Endothelial cell of umbilical vein (primary cell): ENCODE measurements around the gene CRIM1. TPM values are rescaled to one million over a fixed set of nuclear protein-coding genes. Genes with fewer than 3 reads are reported as not detected.
A peak's percentile ranks its signal among the peaks of the same experiment; 100 is the strongest.

Experiments used
- BruUV-seq: library from RNA; stranded (reverse); fragments of 400-500 nt; replicated peaks from 2 replicates; lab custom pipeline; 2021; lab: Mats Ljungman, UMichigan
- CTCF ChIA-PET: fragments of 300-600, 350-600 bp; sonication (Branson Sonifier 250); formaldehyde crosslinking; loops from one replicate; lab custom pipeline; 2021; ENCODE audit warnings: antibody characterized with exemption, inconsistent platforms; lab: Charles Lee
- POLR2A ChIA-PET: fragments of 300-600, 350-600 bp; sonication (Branson Sonifier 250); formaldehyde crosslinking; loops from one replicate; lab custom pipeline; 2021; ENCODE audit warnings: antibody characterized with exemption, inconsistent platforms; lab: Charles Lee
- DNase-seq: peaks from one replicate; pipeline ENCODE4 v3.0.0-alpha.2; 2011; ENCODE audit warnings: low read depth, low spot score
- FAIRE-seq: peaks from 2 replicates; lab custom pipeline; 2011; peaks lifted over from hg19 to GRCh38; lab: Jason Lieb, UNC
- H2AFZ ChIP-seq: 2 replicates; pipeline ENCODE4 v1.6.0; 2012; ENCODE audit warnings: low read depth, low read length, control low read depth, inconsistent platforms
- H3K27ac ChIP-seq: 2 replicates; pipeline ENCODE4 v1.5.1; 2011; ENCODE audit warnings: low read depth, mild to moderate bottlenecking, control low read depth, low read length, moderate library complexity; ENCODE audit not compliant: insufficient read depth
- H3K27me3 ChIP-seq, 2 experiments: 2 replicates each; pipeline versions ENCODE4 v1.6.0 to v1.6.1; 2011; ENCODE audit warnings: low read length in 2 of 2, mixed read lengths in 1 of 2; ENCODE audit not compliant: control insufficient read depth in 2 of 2, insufficient read depth in 2 of 2
- H3K36me3 ChIP-seq, 2 experiments: 2 replicates in 1 of 2; 3 replicates in 1 of 2; pipeline ENCODE4 v1.5.1; 2011; ENCODE audit warnings: low read length in 2 of 2, mild to moderate bottlenecking in 1 of 2, moderate library complexity in 1 of 2; ENCODE audit not compliant: control insufficient read depth in 2 of 2, insufficient read depth in 2 of 2; ENCODE audit errors: extremely low read depth in 1 of 2
- H3K4me1 ChIP-seq: 3 replicates; pipeline ENCODE4 v1.5.1; 2011; ENCODE audit warnings: mild to moderate bottlenecking, low read length; ENCODE audit not compliant: control insufficient read depth, insufficient read depth; ENCODE audit errors: extremely low read depth
- H3K4me2 ChIP-seq: 2 replicates; pipeline ENCODE4 v1.6.1; 2011; ENCODE audit warnings: low read length, control low read depth, mixed read lengths; ENCODE audit not compliant: insufficient read depth
- H3K4me3 ChIP-seq, 3 experiments: fragments of 200-600 bp in 1 of 3; sonication (generic), shearing (Covaris generic) in 1 of 3; replicated peaks in 1 of 3; 2 replicates each; pipeline ENCODE4 v1.5.1; 2011 to 2016; ENCODE audit warnings: control low read depth in 3 of 3, low read length in 3 of 3, mild to moderate bottlenecking in 2 of 3, inconsistent platforms in 1 of 3, low read depth in 1 of 3, moderate library complexity in 1 of 3; ENCODE audit not compliant: insufficient read depth in 1 of 3
- H3K79me2 ChIP-seq: 2 replicates; pipeline ENCODE4 v1.6.0; 2012; ENCODE audit warnings: low read length, inconsistent platforms; ENCODE audit not compliant: control insufficient read depth, insufficient read depth
- H3K9ac ChIP-seq: replicated peaks from 2 replicates; pipeline ENCODE3; 2011; ENCODE audit warnings: low read length, control low read depth; ENCODE audit not compliant: insufficient read depth; ENCODE audit errors: extremely low read depth
- H3K9me1 ChIP-seq: replicated peaks from 3 replicates; pipeline ENCODE4 v1.6.0; 2011; ENCODE audit warnings: mild to moderate bottlenecking, low read length; ENCODE audit not compliant: control insufficient read depth, insufficient read depth; ENCODE audit errors: extremely low read depth
- H3K9me3 ChIP-seq: replicated peaks from 2 replicates; pipeline ENCODE4 v1.5.1; 2012; ENCODE audit warnings: low read length, inconsistent platforms; ENCODE audit not compliant: control insufficient read depth, insufficient read depth
- H4K20me1 ChIP-seq: replicated peaks from 2 replicates; pipeline ENCODE3; 2011; ENCODE audit warnings: mild to moderate bottlenecking, low read length; ENCODE audit not compliant: control insufficient read depth, insufficient read depth; ENCODE audit errors: extremely low read depth
- CTCF ChIP-seq, 2 donors: IDR thresholded peaks; 1 replicate in 1 of 2; 2 replicates in 1 of 2; pipeline ENCODE4 v1.5.1; 2011; ENCODE audit warnings: low read length in 2 of 2, mild to moderate bottlenecking in 2 of 2, moderate library complexity in 2 of 2, control low read depth in 1 of 2, inconsistent platforms in 1 of 2, low read depth in 1 of 2; ENCODE audit not compliant: insufficient read depth in 1 of 2; ENCODE audit errors: extremely low read depth in 1 of 2
- EZH2 ChIP-seq: IDR thresholded peaks from 2 replicates; pipeline ENCODE4 v1.6.1; 2012; ENCODE audit warnings: borderline replicate concordance, low read depth, mild to moderate bottlenecking, moderate library complexity, low read length, inconsistent platforms; ENCODE audit not compliant: severe bottlenecking
- FOS ChIP-seq: IDR thresholded peaks from 2 replicates; pipeline ENCODE4 v1.6.1; 2011; ENCODE audit warnings: mild to moderate bottlenecking, low read length, moderate library complexity, borderline replicate concordance; ENCODE audit not compliant: insufficient read depth
- GATA2 ChIP-seq: IDR thresholded peaks from 2 replicates; pipeline ENCODE4 v1.7.0; 2011; ENCODE audit warnings: low read depth, mild to moderate bottlenecking, moderate library complexity, mixed read lengths, low read length; ENCODE audit not compliant: insufficient read length, insufficient read depth
- JUN ChIP-seq: IDR thresholded peaks from 2 replicates; pipeline ENCODE4 v1.6.1; 2011; ENCODE audit warnings: borderline replicate concordance, low read depth; ENCODE audit not compliant: insufficient read length, insufficient read depth
- MAX ChIP-seq: IDR thresholded peaks from 2 replicates; pipeline ENCODE4 v1.6.1; 2011; ENCODE audit not compliant: insufficient read depth, insufficient read length
- MYC ChIP-seq: IDR thresholded peaks from one replicate; pipeline ENCODE4 v1.6.1; 2011; ENCODE audit warnings: mild to moderate bottlenecking, low read depth, low read length
- POLR2A ChIP-seq: IDR thresholded peaks from 2 replicates; pipeline ENCODE4 v1.6.1; 2012; ENCODE audit warnings: low read depth, mild to moderate bottlenecking, control low read depth, low read length
- POLR2AphosphoS5 ChIP-seq: IDR thresholded peaks from 2 replicates; pipeline ENCODE4 v1.6.1; 2012; ENCODE audit warnings: low read depth, mild to moderate bottlenecking, control low read depth, low read length, moderate library complexity; ENCODE audit not compliant: insufficient read depth
- dilution Hi-C: fragments of 300-500 bp; cut with MboI; formaldehyde crosslinking; loops from one replicate; pipeline ENCODE4 v1.15.0; 2019; ENCODE audit warnings: low sequenced_read_pairs; ENCODE audit not compliant: extremely low pct_ligation_motif_present
- intact Hi-C: fragments of 100-400 bp; cut with micrococcal nuclease; formaldehyde crosslinking; loops from one replicate; pipeline ENCODE4 v1.10.0; 2022
- polyA plus RNA-seq, 4 experiments: library from polyadenylated mRNA; depleted of rRNA in 3 of 4; stranded (reverse) in 3 of 4; unstranded in 1 of 4; fragments of >200 nt; gene quantifications; 2 replicates each; pipeline versions ENCODE4 v1.2.1 to v1.2.3, GENCODE V29; 2011 to 2012; ENCODE audit warnings: missing spikeins in 1 of 4
- total RNA-seq: library from RNA; stranded (reverse); gene quantifications from 2 replicates; pipeline ENCODE4 v1.2.3, GENCODE V29; 2021

CRIM1 gene
- total and polyA plus RNA-seq, 2 donors (not counting 3 experiments of a cell fraction or from before 2014, with no cell fraction given): 422 to 649 TPM

- Histone ChIP-seq H3K9ac (no peak overlapping the region), H2AFZ (no peak overlapping the region), H3K79me2 (peaks cover 53% of the 10 kb centered on the region), H3K9me1 (no peaks in the 10 kb centered on the region), H3K9me3 (no peaks in the 10 kb centered on the region), H3K36me3 (peaks cover 48 to 50% of the 10 kb centered on the region in 2 experiments), H3K27me3 (no peaks in the 10 kb centered on the region), H3K27ac (peak overlapping the region; percentile 11), H4K20me1 (no peaks in the 10 kb centered on the region), H3K4me2 (no peak overlapping the region), H3K4me3 (no peak overlapping the region), H3K4me1 (peaks cover 91% of the 10 kb centered on the region)
- no TSS peak for BruUV-seq
- dilution Hi-C loops (no loop called here), intact Hi-C loops (no loop called here)
- POLR2A ChIA-PET: no interaction called here
- CTCF ChIA-PET: interaction anchor here (0.6 kb wide), 1 partner anchor 43 kb away, joined by 3 read pairs; no protein-coding TSS in a partner anchor
- DNase-seq (no peak), FAIRE-seq (no peak)
- TF ChIP-seq EZH2: no peak
Observed at GRCh38 chr2:36480636-36481035, 125.1 kb downstream of the CRIM1 start.

- no peaks in the 10 kb centered on the region for H4K20me1 ChIP-seq
- FAIRE-seq: no peak
- TF ChIP-seq MAX: no peak
- no peak for TF ChIP-seq MYC
- no peak for TF ChIP-seq FOS
- no peak for TF ChIP-seq JUN
- TF ChIP-seq EZH2: no peak
- no peak for TF ChIP-seq GATA2
- TF ChIP-seq CTCF (IDR thresholded peaks at IDR 0.05; ENCODE audit: extremely low read depth in 1 of 2, insufficient read depth in 1 of 2, low read depth in 1 of 2, low read length in 2 of 2): no peak
- TF ChIP-seq POLR2A: no peak
- TF ChIP-seq POLR2AphosphoS5: peak; percentile 38
- no peak overlapping the region for H3K4me2 ChIP-seq
- H3K36me3 ChIP-seq: peaks cover 47 to 50% of the 10 kb centered on the region in 2 experiments
- peaks cover 51% of the 10 kb centered on the region for H3K79me2 ChIP-seq
- CTCF ChIA-PET: no interaction called here
- no peak overlapping the region for H2AFZ ChIP-seq
- no peaks in the 10 kb centered on the region for H3K9me3 ChIP-seq
- H3K27ac ChIP-seq: no peak overlapping the region
- H3K9ac ChIP-seq: no peak overlapping the region
- POLR2A ChIA-PET: no interaction called here
- no TSS peak for BruUV-seq
- no peaks in the 10 kb centered on the region for H3K9me1 ChIP-seq
- H3K27me3 ChIP-seq: no peaks in the 10 kb centered on the region
- intact Hi-C loops (no loop called here), dilution Hi-C loops (no loop called here)
- DNase-seq: no peak
- peaks cover 91% of the 10 kb centered on the region for H3K4me1 ChIP-seq
- H3K4me3 ChIP-seq: no peak overlapping the region
Observed at GRCh38 chr2:36481709-36482108, 126.1 kb downstream of the CRIM1 start.
